Loucy (cell line): ENCODE results near the gene NLGN1.

Experiments
- EZH2phosphoT487 ChIP-seq: fragments of 200-600 bp; IDR thresholded peaks from 2 replicates; pipeline ENCODE4 v1.6.1; 2018; ENCODE audit warnings: antibody characterized with exemption, mild to moderate bottlenecking, moderate library complexity, borderline replicate concordance
- TF ChIP-seq, protein P1 (sequence below): fragments of 200-600 bp; sonication (generic); conservative IDR thresholded peaks from 2 replicates; pipeline ENCODE4 v1.5.1; 2014; ENCODE audit warnings: mild to moderate bottlenecking, antibody characterized with exemption, low read length

DNA sequence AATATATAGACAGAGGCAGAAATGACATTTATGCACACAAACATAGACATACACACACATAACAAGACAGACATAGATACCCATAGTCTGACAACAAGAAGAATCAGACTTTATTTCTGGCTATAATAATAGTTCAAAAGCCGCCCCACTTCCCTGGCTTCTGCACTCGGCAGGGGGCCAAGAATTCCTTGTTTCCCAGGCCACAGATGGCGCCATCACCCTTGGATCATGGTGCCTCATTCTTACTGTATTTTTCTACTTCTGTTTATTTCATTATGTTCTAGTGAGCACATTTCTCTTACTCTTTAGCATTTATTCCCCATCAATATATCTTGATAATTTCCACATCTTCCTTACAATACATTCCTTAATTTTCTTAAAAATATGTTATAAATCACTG is 387.5 kb downstream of the NLGN1 start:
- TF ChIP-seq, protein P1, sequence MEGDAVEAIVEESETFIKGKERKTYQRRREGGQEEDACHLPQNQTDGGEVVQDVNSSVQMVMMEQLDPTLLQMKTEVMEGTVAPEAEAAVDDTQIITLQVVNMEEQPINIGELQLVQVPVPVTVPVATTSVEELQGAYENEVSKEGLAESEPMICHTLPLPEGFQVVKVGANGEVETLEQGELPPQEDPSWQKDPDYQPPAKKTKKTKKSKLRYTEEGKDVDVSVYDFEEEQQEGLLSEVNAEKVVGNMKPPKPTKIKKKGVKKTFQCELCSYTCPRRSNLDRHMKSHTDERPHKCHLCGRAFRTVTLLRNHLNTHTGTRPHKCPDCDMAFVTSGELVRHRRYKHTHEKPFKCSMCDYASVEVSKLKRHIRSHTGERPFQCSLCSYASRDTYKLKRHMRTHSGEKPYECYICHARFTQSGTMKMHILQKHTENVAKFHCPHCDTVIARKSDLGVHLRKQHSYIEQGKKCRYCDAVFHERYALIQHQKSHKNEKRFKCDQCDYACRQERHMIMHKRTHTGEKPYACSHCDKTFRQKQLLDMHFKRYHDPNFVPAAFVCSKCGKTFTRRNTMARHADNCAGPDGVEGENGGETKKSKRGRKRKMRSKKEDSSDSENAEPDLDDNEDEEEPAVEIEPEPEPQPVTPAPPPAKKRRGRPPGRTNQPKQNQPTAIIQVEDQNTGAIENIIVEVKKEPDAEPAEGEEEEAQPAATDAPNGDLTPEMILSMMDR = no peak
- no peak for TF ChIP-seq EZH2phosphoT487
